Endodermal cell (in vitro differentiated cells): ENCODE measurements around the gene MAPKAPK5. TPM values are rescaled to one million over a fixed set of nuclear protein-coding genes. Genes with fewer than 3 reads are reported as not detected.

Experiments
- DNase-seq: peaks from one replicate; pipeline ENCODE4 v3.0.0-alpha.2; 2017
- H3K27ac ChIP-seq: 2 replicates; pipeline ENCODE4 v1.5.1; 2013; ENCODE audit warnings: mild to moderate bottlenecking, low read depth, low read length, moderate library complexity
- H3K27me3 ChIP-seq: 2 replicates; pipeline ENCODE4 v1.6.1; 2013; ENCODE audit warnings: mild to moderate bottlenecking, low read length, moderate library complexity; ENCODE audit not compliant: insufficient read depth, control insufficient read depth, poor library complexity, severe bottlenecking
- H3K36me3 ChIP-seq: 2 replicates; pipeline ENCODE4 v1.7.0; 2013; ENCODE audit warnings: mild to moderate bottlenecking, low read length, moderate library complexity; ENCODE audit not compliant: control insufficient read depth, insufficient read depth
- H3K4me1 ChIP-seq: one replicate; pipeline ENCODE4 v1.7.0; 2013; ENCODE audit warnings: low read length; ENCODE audit not compliant: control insufficient read depth, insufficient read depth
- H3K4me3 ChIP-seq: 2 replicates; pipeline ENCODE4 v1.5.1; 2013; ENCODE audit warnings: mild to moderate bottlenecking, low read length, moderate library complexity
- H3K9ac ChIP-seq: 2 replicates; pipeline ENCODE4 v1.6.1; 2013; ENCODE audit warnings: mild to moderate bottlenecking, low read length, moderate library complexity; ENCODE audit not compliant: poor library complexity, severe bottlenecking; ENCODE audit errors: extremely low read depth
- H3K9me3 ChIP-seq: 2 replicates; pipeline ENCODE4 v1.6.1; 2013; ENCODE audit warnings: mild to moderate bottlenecking, low read length, moderate library complexity; ENCODE audit not compliant: control insufficient read depth
- H3K27ac Mint-ChIP-seq: 2 replicates; pipeline ENCODE4 v1.8.0; 2020; ENCODE audit warnings: mixed read lengths
- H3K27me3 Mint-ChIP-seq: 2 replicates; pipeline ENCODE4 v1.8.0; 2021; ENCODE audit warnings: mild to moderate bottlenecking, mixed read lengths; ENCODE audit not compliant: insufficient read depth
- H3K36me3 Mint-ChIP-seq: 2 replicates; pipeline ENCODE4 v1.8.0; 2020; ENCODE audit warnings: low read depth, mixed read lengths
- H3K4me1 Mint-ChIP-seq: 2 replicates; pipeline ENCODE4 v1.8.0; 2020; ENCODE audit warnings: mixed read lengths
- H3K4me3 Mint-ChIP-seq: 2 replicates; pipeline ENCODE4 v1.8.0; 2020; ENCODE audit warnings: mild to moderate bottlenecking, moderate library complexity, mixed read lengths
- H3K9me3 Mint-ChIP-seq: 2 replicates; pipeline ENCODE4 v1.8.0; 2020; ENCODE audit warnings: mild to moderate bottlenecking, mixed read lengths
- WGBS, 2 experiments: methylation state at CpG; one replicate each; pipeline versions ENCODE4 v1.1.5 to v1.1.7; 2013; ENCODE audit warnings: missing lambda C conversion rate in 2 of 2, mixed read lengths in 1 of 2; ENCODE audit not compliant: insufficient coverage in 1 of 2, insufficient read length in 1 of 2; 5-methylcytosine and 5-hydroxymethylcytosine counted together
- total RNA-seq, 2 donors: library from RNA; stranded (reverse); fragmentation: NEBNext Ultra II Directional in 1 of 2; extraction: Animal tissue kit (Norgen Biotek cat#: 25700) in 1 of 2; gene quantifications; 2 replicates in 1 of 2; 3 replicates in 1 of 2; pipeline ENCODE4 v1.2.1, GENCODE V29; 2021
- TF ChIP-seq, protein P1 (sequence below): fragments of 200-600 bp; sonication (generic); conservative IDR thresholded peaks from 2 replicates; pipeline ENCODE4 v1.5.0; 2021; ENCODE audit warnings: antibody characterized with exemption, mild to moderate bottlenecking

Gene MAPKAPK5
- total RNA-seq, 2 donors from 2014 or later = 80.5 to 90.6 TPM

DNA sequence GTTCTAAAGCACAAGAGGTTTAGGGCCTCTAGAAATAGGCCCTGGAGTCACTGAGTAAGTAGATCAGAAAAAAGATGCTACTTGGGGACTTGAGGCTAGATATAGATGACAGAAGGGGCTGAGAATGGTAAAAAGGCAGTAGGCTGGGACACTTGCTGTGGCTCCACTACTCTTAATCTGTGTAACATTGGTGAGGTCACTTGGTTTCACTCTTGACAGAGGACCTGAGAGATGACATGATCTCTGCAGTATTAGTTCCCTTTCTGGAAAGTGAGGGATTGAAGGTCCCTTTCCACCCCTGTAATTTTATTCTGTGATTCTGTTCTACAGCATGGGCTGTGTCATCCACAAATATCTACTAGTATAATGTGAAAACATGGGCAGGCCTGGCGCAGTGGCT, 39.7 kb downstream of the MAPKAPK5 start:
- Mint-ChIP-seq H3K4me1 (no peaks in the 10 kb centered on the region), H3K36me3 (peaks cover 83% of the 10 kb centered on the region), H3K27me3 (no peaks in the 10 kb centered on the region), H3K9me3 (no peaks in the 10 kb centered on the region), H3K4me3 (no peak overlapping the region), H3K27ac (no peak overlapping the region)
- Histone ChIP-seq H3K9ac (no peak overlapping the region), H3K9me3 (no peaks in the 10 kb centered on the region), H3K4me1 (no peaks in the 10 kb centered on the region), H3K36me3 (peaks cover 88% of the 10 kb centered on the region), H3K27me3 (no peaks in the 10 kb centered on the region), H3K4me3 (no peak overlapping the region), H3K27ac (no peak overlapping the region)
- TF ChIP-seq, protein P1, sequence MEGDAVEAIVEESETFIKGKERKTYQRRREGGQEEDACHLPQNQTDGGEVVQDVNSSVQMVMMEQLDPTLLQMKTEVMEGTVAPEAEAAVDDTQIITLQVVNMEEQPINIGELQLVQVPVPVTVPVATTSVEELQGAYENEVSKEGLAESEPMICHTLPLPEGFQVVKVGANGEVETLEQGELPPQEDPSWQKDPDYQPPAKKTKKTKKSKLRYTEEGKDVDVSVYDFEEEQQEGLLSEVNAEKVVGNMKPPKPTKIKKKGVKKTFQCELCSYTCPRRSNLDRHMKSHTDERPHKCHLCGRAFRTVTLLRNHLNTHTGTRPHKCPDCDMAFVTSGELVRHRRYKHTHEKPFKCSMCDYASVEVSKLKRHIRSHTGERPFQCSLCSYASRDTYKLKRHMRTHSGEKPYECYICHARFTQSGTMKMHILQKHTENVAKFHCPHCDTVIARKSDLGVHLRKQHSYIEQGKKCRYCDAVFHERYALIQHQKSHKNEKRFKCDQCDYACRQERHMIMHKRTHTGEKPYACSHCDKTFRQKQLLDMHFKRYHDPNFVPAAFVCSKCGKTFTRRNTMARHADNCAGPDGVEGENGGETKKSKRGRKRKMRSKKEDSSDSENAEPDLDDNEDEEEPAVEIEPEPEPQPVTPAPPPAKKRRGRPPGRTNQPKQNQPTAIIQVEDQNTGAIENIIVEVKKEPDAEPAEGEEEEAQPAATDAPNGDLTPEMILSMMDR = no peak
- DNase-seq = no peak
- 100% methylated on average over 1 of the region's 1 CpG for WGBS, 2 experiments

GRCh38 chr12:111886662-111887545, 44.9 kb downstream of the MAPKAPK5 start:
- no peaks in the 10 kb centered on the region for H3K9me3 Mint-ChIP-seq
- Histone ChIP-seq H3K36me3 (peaks cover 95% of the 10 kb centered on the region), H3K4me1 (no peaks in the 10 kb centered on the region), H3K27ac (no peak overlapping the region), H3K9me3 (no peaks in the 10 kb centered on the region), H3K4me3 (no peak overlapping the region), H3K9ac (no peak overlapping the region), H3K27me3 (no peaks in the 10 kb centered on the region)
- H3K27ac Mint-ChIP-seq = peak overlapping the region; percentile 1
- DNase-seq = no peak
- TF ChIP-seq, protein P1 = no peak
- H3K27me3 Mint-ChIP-seq = no peaks in the 10 kb centered on the region
- H3K4me1 Mint-ChIP-seq = no peaks in the 10 kb centered on the region
- no peak overlapping the region for H3K4me3 Mint-ChIP-seq
- peaks cover 86% of the 10 kb centered on the region for H3K36me3 Mint-ChIP-seq
- WGBS, 2 experiments = 96 to 97% methylated on average over 6 to 7 of the region's 7 CpGs

DNA sequence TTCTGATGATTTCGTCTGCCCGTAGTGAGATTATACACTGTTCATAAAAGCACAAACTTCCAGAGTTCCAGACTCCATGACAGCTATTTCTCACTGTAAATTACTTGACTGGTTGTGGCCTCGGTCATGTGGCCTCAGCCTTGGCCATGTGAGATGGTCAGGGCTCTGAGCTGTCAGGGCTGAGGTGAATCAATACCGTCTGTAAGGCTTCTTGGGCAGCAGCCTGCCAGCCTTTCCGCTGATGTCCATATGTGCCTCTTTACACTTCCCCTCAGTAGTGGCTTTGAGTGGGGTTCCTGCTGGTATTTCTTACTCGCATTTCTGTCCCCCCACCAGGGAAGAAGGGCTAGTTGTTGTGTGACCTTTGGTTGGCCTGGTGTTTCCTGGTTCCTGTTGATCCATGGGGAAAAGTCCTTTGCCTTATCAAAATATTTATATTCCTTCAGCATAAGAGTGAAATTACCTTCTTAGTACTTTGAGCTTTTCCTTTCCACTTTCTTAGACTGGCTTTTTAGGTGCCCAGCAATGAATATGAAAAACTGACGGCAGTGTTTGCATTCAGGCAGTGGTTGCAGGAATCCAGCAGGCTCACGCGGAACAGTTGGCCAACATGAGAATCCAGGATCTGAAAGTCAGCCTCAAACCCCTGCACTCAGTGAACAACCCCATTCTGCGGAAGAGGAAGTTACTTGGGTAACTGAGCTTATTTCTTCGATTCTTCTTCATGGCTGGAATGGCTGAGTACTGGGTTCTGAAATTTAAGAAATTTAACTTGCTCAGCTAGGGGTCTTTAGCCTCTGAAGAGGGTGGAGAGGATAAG, 46.1 kb downstream of the MAPKAPK5 start:
- Mint-ChIP-seq H3K27me3 (no peaks in the 10 kb centered on the region), H3K27ac (no peak overlapping the region), H3K36me3 (peaks cover 89% of the 10 kb centered on the region), H3K4me1 (no peaks in the 10 kb centered on the region), H3K4me3 (no peak overlapping the region), H3K9me3 (no peaks in the 10 kb centered on the region)
- peaks cover 98% of the 10 kb centered on the region for H3K36me3 ChIP-seq
- no peak overlapping the region for H3K4me3 ChIP-seq
- no peaks in the 10 kb centered on the region for H3K27me3 ChIP-seq
- H3K9me3 ChIP-seq = no peaks in the 10 kb centered on the region
- no peak overlapping the region for H3K27ac ChIP-seq
- TF ChIP-seq, protein P1 = no peak
- no peaks in the 10 kb centered on the region for H3K4me1 ChIP-seq
- 96 to 97% methylated on average over 9 to 11 of the region's 11 CpGs for WGBS, 2 experiments
- H3K9ac ChIP-seq = no peak overlapping the region
- no peak for DNase-seq
